Fibroblast of mammary gland (primary cell): Measurements from ENCODE around the gene ATPAF2.

ENCODE experiments used
- DNase-seq: peaks from one replicate; pipeline ENCODE4 v3.0.0-alpha.2; 2010; ENCODE audit warnings: low read depth
- H3K4me3 ChIP-seq: 2 replicates; pipeline ENCODE4 v1.5.1; 2011; ENCODE audit warnings: low read depth, mild to moderate bottlenecking, low read length, moderate library complexity; ENCODE audit not compliant: control insufficient read depth
- TF ChIP-seq, protein P1 (sequence below): conservative IDR thresholded peaks from 2 replicates; pipeline ENCODE4 v1.5.1; 2011; ENCODE audit warnings: low read depth, low read length, inconsistent platforms; ENCODE audit not compliant: control insufficient read depth, insufficient read depth

Gene ATPAF2

DNA sequence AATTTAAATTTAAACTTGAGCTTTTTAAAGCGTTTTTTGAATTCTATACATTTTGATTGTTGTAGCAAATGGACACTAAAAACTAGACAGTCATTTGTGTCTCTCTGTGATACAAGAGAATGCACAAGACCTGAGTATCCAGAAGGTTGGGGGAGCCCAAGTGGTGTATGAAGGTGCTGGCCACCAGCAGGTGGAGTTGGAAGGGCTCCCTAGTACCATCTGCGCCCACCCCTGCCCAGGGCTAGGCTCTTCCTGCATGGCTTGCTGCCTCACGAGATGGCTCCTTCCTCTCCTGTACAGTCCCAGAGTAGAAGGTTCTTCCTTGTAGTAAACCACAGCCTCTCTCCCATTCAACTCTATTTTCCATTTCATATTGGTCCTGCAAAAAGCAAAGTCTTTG lies 17.2 kb upstream of the ATPAF2 start:
- no peak for DNase-seq
- TF ChIP-seq, protein P1, sequence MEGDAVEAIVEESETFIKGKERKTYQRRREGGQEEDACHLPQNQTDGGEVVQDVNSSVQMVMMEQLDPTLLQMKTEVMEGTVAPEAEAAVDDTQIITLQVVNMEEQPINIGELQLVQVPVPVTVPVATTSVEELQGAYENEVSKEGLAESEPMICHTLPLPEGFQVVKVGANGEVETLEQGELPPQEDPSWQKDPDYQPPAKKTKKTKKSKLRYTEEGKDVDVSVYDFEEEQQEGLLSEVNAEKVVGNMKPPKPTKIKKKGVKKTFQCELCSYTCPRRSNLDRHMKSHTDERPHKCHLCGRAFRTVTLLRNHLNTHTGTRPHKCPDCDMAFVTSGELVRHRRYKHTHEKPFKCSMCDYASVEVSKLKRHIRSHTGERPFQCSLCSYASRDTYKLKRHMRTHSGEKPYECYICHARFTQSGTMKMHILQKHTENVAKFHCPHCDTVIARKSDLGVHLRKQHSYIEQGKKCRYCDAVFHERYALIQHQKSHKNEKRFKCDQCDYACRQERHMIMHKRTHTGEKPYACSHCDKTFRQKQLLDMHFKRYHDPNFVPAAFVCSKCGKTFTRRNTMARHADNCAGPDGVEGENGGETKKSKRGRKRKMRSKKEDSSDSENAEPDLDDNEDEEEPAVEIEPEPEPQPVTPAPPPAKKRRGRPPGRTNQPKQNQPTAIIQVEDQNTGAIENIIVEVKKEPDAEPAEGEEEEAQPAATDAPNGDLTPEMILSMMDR: no peak
- H3K4me3 ChIP-seq: no peak overlapping the region

DNA sequence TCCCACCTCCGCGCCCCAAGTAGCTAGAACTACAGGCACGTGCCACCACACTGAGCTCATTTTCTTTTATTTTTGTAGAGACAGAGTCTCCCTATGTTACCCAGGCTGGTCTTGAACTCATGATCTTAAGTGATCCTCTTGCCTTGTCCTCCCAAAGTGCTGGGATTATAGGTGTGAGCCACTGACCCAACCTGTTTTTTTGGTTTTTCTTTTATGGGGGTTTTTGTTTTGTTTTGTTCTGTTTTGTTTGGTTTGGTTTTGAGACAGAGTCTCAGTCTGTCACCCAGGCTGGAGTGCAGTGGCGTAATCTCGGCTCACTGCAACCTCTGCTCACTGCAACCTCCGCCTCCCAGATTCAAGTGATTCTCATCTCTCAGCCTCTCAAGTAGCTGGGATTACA lies 16.6 kb upstream of the ATPAF2 start:
- no peak overlapping the region for H3K4me3 ChIP-seq
- TF ChIP-seq, protein P1: no peak
- no peak for DNase-seq

DNA sequence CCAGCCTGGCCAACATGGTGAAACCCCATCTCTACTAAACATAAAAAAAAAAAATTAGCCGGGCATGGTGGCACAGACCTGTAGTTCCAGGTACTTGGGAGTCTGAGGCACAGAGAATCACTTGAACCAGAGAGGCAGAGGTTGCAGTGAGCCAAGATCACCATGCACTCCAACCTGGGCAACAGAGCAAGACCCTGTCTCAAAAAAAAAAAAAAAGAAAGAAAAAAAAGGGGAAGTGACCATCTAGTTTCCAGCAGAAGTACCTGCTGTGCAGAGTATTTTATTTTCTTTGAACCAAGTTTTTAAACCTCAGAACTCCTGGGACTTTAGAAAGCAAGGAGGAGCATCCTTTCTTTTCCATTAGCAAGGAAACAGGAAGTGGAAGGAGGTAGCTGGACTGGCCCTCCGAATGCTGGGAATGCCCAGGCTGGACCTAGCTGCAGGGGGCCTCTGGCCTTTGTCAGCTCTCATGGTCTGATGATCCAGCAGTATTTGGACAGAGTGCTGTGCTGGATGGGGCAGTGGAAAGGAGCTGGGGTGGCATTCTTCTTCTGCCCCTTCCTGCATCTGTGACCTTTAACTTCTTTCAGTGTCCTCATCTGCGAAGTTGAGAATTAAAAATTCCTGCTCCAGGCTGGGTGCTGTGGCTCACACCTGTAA lies 6.9 kb upstream of the ATPAF2 start:
- H3K4me3 ChIP-seq: no peak overlapping the region
- DNase-seq: no peak
- TF ChIP-seq, protein P1: no peak

DNA sequence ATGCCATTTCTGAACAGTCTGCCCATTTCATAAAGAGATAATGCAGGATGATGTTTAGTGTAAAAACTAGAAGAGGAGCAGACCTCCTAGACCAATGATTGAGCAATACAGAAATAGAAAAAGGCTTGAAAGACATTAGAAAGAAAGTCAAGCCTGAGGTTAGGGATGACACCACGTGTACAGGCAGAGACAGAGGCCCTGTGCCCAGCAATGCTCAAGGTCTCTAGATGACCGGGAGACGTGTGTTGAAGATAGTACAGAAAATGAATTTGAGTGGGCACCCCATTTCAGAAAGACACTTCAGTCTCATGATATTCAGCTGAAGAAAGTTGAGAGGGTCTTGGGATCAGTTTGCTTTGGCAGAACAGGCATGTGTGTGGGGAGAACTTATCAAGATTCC lies 5.6 kb upstream of the ATPAF2 start:
- no peak overlapping the region for H3K4me3 ChIP-seq
- TF ChIP-seq, protein P1: no peak
- DNase-seq: no peak

DNA sequence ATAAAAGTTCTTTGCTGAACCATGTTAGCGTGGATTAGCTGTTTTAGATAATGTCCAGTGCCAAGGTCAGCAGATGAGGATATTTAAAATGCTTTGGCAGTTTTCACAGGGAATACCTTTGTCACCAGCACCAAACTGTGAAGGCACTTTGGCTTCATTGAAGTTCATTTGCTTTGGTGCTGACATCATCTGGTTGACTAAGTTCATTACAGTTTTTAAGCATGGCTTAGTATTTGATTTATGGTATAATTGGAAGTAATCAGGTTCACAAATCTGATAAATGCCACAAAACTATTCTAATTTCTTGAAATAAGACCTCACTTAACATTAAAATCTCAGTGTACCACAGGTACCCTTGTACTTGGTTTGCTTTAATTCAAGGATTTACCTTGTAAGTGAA lies 4.5 kb upstream of the ATPAF2 start:
- peak; percentile 37 for DNase-seq

DNA sequence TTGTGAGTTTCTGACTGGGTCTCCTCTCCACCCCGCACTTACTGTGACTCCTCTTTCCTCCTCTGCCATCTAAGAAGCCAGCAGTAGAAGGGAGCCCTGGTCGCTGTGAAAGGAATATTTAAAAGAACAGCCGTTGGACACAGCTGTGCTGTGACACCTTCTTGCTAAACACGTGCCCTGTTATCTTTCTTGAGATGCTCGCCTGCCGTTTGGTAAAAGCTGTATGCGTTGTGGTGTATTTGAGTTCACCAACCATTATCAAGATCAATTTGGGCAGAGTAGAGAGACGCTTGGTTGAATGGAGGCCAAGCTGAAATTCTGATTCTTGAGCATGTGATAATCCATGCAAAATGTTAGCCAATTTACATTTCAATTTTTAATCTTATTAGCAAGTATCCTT lies 4.0 kb upstream of the ATPAF2 start:
- no peak for DNase-seq
- no peak overlapping the region for H3K4me3 ChIP-seq
- TF ChIP-seq, protein P1: no peak

More for the DNA sequence above, 4.5 kb upstream of the ATPAF2 start:
- TF ChIP-seq, protein P1: peak; percentile 12
- H3K4me3 ChIP-seq: no peak overlapping the region

DNA sequence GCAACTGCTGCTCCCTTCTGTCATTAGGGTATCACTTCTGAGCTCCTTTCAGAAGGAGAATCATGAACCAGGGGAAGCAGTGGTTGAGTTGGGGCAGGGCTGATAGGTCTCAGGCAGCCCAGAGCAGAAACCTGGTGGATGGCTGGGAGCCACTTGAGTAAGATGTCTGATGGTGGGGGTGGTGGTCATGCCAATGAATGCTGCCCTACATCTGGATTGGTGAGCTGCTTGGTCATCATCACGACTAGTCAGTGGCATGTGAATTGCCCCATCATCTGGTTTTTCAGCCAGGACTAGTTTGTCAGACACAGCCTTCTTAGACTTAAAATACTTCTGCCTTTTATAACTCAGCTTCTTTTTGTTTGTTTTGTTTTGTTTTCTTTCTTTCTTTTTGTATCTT lies 2.8 kb upstream of the ATPAF2 start:
- no peak overlapping the region for H3K4me3 ChIP-seq
- TF ChIP-seq, protein P1: no peak
- DNase-seq: peak; percentile 85
